ENCODE results near the gene MFGE8.

Gene MFGE8

GRCh38 chr15:88917760-88918159 lies 4.6 kb upstream of the MFGE8 start:
- DNase-seq: no peak

GRCh38 chr15:88915354-88915753 lies 2.2 kb upstream of the MFGE8 start:
- no peak for DNase-seq

DNA sequence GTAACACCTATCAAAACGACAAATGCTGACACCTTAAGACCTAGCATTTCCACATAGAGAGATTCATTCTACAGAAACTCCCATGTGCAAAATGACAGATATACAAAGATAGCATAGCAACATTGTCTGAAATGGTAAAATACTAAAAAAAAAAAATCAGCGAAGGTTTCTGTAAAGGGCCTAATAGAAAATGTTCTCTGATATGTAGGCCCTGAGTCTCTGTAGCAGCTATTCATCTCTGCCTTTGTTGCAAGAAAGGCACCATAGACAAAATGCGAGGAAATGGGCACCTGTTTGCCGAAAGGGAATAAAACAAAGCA lies 631 bp upstream of the MFGE8 start:
- peak in 1 of 2 experiments; percentile 8 for DNase-seq

GRCh38 chr15:88912500-88912921 lies 668 bp downstream of the MFGE8 start:
- DNase-seq: peak in 1 of 2 experiments; percentile 35

GRCh38 chr15:88911766-88912118 lies 1.4 kb downstream of the MFGE8 start:
- DNase-seq: peak in 1 of 2 experiments; percentile 22

DNA sequence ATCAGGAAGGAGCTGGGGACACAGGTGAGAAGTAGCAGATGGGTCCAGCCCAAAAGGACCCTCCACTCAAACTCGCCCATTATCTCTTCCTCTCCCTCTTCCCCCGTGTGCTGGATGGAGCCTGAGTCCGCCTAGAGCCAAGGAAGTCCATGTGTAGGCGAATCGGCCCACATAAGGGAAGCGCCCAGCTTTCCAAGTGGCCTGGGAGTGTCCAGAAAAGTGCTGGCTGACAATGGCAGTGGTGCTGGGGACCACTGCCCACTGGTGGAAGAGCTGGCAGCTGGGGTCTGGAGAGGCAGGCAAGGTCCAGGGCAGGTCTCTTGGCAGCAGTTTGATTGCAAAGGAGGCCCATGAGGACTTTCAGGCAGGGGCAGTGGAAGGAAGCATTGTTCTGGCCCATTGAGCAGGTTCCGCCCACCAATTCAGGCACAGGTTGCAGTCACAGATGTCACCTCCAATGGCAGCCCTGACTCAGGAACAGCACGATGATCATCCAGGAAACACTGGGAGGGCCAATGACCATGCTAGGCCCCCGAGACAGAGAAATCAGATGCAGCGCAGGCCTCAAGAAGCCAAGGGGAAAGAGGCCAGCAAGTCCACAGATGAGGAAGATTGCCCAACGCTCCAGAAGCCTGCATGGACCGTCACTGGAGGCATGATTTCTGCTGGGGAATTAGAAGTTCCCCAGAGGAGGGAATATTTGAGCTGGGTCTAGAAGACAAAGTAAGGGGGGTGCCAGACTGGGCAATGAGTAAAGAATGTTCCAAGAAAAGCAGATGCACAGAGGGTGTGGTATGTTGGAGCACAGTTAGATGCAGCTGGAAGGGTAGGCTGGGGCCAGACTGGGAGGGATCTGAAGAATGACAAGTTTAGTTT lies 3.0 kb downstream of the MFGE8 start:
- DNase-seq: no peak

DNA sequence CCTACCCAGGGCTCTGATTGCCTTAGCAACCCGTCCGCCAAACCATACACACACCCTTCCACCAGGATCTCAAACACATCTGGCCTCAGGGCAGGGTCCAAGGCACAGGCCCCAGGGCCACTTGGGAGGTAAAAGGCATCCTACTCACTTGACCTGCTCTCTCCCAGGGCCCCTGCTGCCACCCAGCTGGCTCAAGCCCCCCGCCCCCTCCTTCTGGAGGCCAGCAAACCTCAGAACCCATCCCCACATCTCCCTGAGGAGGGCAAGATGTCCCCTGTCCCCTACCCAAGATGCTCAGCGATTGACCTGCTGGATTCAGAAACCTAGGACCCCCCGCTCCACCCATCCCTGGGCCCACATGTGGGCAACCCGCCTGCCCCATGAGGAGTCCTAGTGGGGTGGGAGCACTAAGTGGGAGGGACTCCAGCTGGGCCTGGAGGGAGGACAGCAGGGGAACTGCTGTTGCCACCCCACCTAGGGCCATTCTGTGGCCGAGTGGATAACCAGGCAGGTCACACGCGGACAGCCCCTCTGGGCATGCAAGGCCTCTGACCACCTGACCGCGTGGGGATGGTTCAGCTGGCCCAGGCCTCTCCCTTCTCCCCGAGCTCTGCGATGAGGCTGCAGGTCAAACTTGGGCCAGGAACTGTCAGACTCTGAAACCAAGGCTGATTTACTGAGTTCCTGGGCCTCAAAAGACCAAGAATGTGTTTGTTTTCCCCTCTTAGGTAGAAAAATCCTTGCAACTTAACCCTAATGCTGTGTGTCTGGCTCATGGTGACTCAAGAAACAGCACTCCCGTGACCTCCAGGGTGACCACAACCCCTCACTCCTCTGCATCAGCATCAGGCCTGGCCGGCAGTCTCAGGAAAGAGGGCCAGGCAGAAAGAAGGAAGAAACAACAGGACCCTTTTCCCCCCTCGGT lies 4.2 kb downstream of the MFGE8 start:
- DNase-seq: no peak

- DNase-seq: no peak
Measured at GRCh38 chr15:88908123-88908522, 5.1 kb downstream of the MFGE8 start.

- no peak for DNase-seq
Measured at GRCh38 chr15:88907111-88907510, 6.1 kb downstream of the MFGE8 start.

- no peak for DNase-seq
Measured at GRCh38 chr15:88906551-88906950, 6.6 kb downstream of the MFGE8 start.

DNA sequence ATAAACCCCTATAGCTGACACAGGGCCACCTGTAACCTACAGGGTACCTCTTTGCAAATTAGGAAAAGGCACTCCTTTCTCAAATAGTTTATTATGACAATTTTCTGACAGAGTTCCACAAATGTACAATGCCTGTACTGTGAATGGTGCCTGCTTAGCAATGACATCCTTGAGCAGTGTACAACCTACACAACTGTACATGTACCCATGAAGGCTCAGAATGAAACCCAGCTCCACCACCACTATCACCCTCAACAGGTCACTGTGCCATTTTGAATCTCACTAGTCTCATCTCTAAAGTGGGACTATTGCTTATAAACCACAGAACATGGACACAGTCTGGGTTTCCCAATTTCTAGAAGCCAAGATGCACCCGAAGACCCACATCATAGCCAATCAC lies 7.0 kb downstream of the MFGE8 start:
- DNase-seq: no peak

- DNase-seq: no peak
Measured at GRCh38 chr15:88905576-88905975, 7.6 kb downstream of the MFGE8 start.

GRCh38 chr15:88904624-88905327 lies 8.4 kb downstream of the MFGE8 start:
- peak; percentile 67 to 89 for DNase-seq

DNA sequence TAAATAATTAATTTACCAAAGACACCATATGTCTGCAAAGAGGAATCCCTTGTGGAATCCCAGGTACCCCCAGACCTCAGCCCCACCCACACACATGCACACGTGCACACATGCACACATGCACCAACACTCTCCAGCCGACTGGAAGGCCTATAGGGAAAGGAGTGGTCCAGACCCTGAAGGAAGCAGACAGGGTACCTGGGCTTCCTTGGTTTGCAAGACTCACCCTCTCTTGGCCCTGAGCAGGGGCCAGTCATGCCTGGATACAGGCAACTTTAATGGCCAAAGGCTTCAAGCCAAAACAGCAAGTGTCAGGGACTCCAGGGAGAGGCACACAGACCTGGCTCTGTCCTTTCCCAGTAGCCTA lies 8.9 kb downstream of the MFGE8 start:
- no peak for DNase-seq

DNA sequence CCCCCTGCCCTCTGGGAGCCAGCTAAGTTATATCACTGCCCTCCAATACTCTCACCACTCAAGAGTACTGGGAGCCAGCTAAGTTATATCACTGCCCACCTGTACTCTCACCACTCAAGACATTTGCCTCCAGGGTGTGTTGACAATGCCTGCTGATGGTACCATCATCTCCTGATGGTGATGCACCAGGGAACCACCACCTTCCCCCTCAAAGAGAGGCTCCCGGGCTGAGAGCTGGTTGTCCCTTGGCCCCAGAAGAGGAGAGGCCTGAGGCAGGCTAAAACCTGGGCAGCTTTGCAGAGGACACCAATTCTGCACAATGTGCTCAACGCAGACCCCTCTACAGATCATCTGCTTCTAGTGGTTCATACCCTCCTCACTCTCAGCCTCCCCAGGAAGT lies 10.3 kb downstream of the MFGE8 start:
- DNase-seq: no peak

GRCh38 chr15:88902221-88902835 lies 10.9 kb downstream of the MFGE8 start:
- DNase-seq: no peak

DNA sequence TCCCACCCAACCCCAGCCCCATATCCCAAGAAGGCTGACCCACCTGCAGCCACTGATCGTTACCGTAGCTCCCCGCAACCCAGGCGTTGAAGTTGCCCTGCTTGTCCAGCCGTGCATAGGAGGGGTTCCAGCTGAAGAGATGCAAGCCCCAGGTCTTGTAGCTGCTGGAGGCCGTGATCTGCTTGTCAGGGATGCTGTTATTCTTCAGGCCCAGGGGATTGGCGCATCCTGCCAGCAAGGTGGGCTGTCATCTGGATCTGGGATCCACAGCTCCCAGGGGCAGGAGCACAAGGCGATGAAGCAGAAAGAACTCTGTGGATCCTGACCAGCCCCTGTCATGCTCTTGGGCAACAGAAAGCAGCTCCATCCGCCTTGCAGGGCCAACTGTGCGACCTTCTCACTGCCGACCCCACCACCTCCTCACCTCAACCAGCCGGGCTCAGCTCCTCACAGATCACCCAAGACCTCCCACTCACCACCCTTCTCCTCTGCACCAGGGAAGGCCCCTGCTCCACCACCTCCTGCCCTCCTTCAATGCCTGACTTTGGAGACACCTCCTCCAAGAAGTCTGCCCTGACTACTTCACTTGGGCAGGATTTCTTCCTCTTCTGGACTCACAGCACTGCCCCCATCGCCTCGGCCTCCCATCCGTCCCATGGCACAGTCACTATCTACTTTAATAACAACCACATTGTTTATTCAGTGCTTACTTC lies 11.5 kb downstream of the MFGE8 start:
- no peak for DNase-seq

DNA sequence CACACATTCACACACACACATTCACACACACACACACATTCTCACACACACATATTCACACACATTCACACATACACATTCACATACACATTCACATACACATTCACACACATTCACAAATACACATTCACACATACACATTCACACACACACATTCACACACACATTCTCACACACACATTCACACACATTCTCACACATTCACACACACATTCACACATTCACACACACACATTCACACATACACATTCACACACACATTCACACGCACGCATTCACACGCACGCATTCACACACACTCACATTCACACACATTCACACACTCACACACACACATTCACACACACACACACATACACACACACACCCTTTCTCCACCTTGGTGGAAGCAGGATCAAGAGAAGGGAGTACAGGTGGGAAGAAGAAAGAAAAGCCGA lies 12.2 kb downstream of the MFGE8 start:
- DNase-seq: no peak

- DNase-seq: no peak
Measured at GRCh38 chr15:88900309-88900981, 12.7 kb downstream of the MFGE8 start.

DNA sequence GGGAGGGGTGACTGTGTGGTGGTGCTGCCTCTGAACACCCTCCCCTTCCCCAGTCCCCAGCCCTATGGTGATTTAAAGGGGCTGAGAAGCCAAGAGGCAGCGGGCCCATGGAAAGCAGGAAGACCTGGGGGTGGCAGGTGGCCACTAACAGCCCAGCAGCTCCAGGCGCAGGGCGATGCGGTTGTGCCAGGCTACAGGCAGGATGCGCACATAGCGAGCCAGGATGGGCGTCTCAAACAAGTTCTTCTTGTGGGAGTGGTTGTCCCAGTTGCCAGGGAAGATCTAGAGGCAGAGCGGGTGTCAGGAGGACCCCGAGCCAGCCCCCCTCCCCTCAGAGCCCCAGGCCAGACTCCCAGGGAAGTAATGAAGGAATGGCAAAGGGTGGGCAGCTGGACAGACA lies 13.9 kb downstream of the MFGE8 start:
- no peak for DNase-seq

DNA sequence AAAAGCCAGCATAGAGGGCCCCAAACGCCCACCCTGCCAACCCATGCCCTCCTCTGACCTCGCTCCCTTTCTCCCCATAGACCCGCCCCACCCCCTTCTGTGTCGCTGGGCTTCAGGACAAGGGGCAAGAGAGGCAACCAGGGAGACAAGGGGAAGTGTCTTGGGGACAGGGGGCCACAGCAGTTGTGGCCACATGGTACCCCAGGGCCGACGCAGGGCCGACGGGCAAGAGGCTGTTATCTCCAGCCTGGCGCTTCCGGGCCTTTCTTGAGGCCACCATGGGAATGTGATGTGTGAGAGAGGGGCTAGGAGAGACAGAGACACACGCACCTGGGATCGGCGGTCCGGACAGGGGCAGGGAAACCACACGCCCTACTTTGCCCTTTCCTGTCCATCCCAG lies 14.4 kb downstream of the MFGE8 start:
- no peak for DNase-seq

All from NCI-H526 (cell line).